Panc1 (cell line): ENCODE results near the gene LRGUK. TPM values are rescaled to one million over a fixed set of nuclear protein-coding genes. Genes with fewer than 3 reads are reported as not detected.

Experiments
- ATAC-seq: fragments of 200-7000 bp; cut with Tn5 transposase; 2 replicates; pipeline ENCODE4 v1.9.1; 2020; ENCODE audit warnings: mild to moderate bottlenecking, moderate library complexity
- BruUV-seq: library from RNA; stranded (reverse); fragments of 400-500 nt; replicated peaks from 2 replicates; lab custom pipeline; 2021; lab: Mats Ljungman, UMichigan
- CTCF ChIA-PET: fragments of 300-600 bp; sonication (Branson Sonifier 250); formaldehyde crosslinking; loops from one replicate; lab custom pipeline; 2022; ENCODE audit warnings: antibody characterized with exemption; lab: Charles Lee
- POLR2A ChIA-PET: fragments of 300-600 bp; sonication (Branson Sonifier 250); formaldehyde crosslinking; loops from one replicate; lab custom pipeline; 2022; ENCODE audit warnings: antibody characterized with exemption; lab: Charles Lee
- DNase-seq: peaks from one replicate; pipeline ENCODE4 v3.0.0-alpha.2; 2010; ENCODE audit warnings: low read depth, low spot score
- H3K27ac ChIP-seq: 2 replicates; pipeline ENCODE4 v1.5.1; 2011; ENCODE audit warnings: mild to moderate bottlenecking, low read length, inconsistent platforms
- H3K27me3 ChIP-seq: fragments of 200-500 bp; sonication (Bioruptor generic); 2 replicates; pipeline ENCODE4 v1.6.0; 2014; ENCODE audit warnings: low read length, inconsistent platforms; ENCODE audit not compliant: control insufficient read depth, insufficient read depth
- H3K36me3 ChIP-seq: fragments of 200-500 bp; sonication (Bioruptor generic); 2 replicates; pipeline ENCODE4 v1.5.1; 2014; ENCODE audit warnings: inconsistent platforms, mild to moderate bottlenecking, low read length, moderate library complexity; ENCODE audit not compliant: control insufficient read depth, insufficient read depth
- H3K4me1 ChIP-seq: 2 replicates; pipeline ENCODE4 v1.5.1; 2011; ENCODE audit warnings: inconsistent platforms, mild to moderate bottlenecking, low read length, moderate library complexity; ENCODE audit not compliant: control insufficient read depth, insufficient read depth
- H3K4me3 ChIP-seq, 2 experiments: 2 replicates each; pipeline ENCODE4 v1.5.1; 2011 to 2012; ENCODE audit warnings: low read depth in 2 of 2, low read length in 2 of 2, mild to moderate bottlenecking in 2 of 2, inconsistent platforms in 1 of 2, moderate library complexity in 1 of 2
- H3K9me3 ChIP-seq: fragments of 200-500 bp; sonication (Bioruptor generic); 2 replicates; pipeline ENCODE4 v1.5.1; 2014; ENCODE audit warnings: low read depth, mild to moderate bottlenecking, inconsistent platforms, low read length, moderate library complexity; ENCODE audit not compliant: control insufficient read depth, insufficient read depth
- POLR2AphosphoS5 ChIP-seq: IDR thresholded peaks from 2 replicates; pipeline ENCODE4 v1.6.1; 2012; ENCODE audit warnings: mild to moderate bottlenecking, low read depth, low read length, moderate library complexity
- SIN3A ChIP-seq: IDR thresholded peaks from 2 replicates; pipeline ENCODE4 v1.6.1; 2012; ENCODE audit warnings: low read depth, mild to moderate bottlenecking, low read length, moderate library complexity, borderline replicate concordance; ENCODE audit not compliant: insufficient read depth
- TCF7L2 ChIP-seq: IDR thresholded peaks from 2 replicates; pipeline ENCODE4 v1.6.1; 2011; ENCODE audit warnings: mild to moderate bottlenecking, low read depth, low read length, inconsistent platforms
- in situ Hi-C: cut with HindIII; loops from 2 replicates; pipeline ENCODE4 v1.10.0; 2016; ENCODE audit warnings: low sequenced_read_pairs, low pct_unique_long_range_greater_than_20kb
- intact Hi-C: fragments of 100-400 bp; cut with micrococcal nuclease; formaldehyde crosslinking; loops from one replicate; pipeline ENCODE4 v1.10.0; 2022; ENCODE audit not compliant: unreplicated experiment
- total RNA-seq: library from RNA; stranded (reverse); gene quantifications from one replicate; pipeline ENCODE4 v1.2.1, GENCODE V29; 2021; ENCODE audit not compliant: unreplicated experiment
- TF ChIP-seq, protein P1 (sequence below), 2 experiments: IDR thresholded peaks; 2 replicates each; pipeline ENCODE4 v1.6.1; 2011 to 2012; ENCODE audit warnings: low read depth in 2 of 2, control low read depth in 1 of 2, low read length in 1 of 2, mild to moderate bottlenecking in 1 of 2, moderate library complexity in 1 of 2; ENCODE audit not compliant: insufficient read depth in 1 of 2
- TF ChIP-seq, protein P2 (sequence below): fragments of 450-650 bp; IDR thresholded peaks from 2 replicates; pipeline ENCODE4 v1.5.1; 2017; ENCODE audit warnings: mild to moderate bottlenecking

Gene LRGUK
- total RNA-seq, 1 experiment from 2014 or later: 0.23 TPM

DNA sequence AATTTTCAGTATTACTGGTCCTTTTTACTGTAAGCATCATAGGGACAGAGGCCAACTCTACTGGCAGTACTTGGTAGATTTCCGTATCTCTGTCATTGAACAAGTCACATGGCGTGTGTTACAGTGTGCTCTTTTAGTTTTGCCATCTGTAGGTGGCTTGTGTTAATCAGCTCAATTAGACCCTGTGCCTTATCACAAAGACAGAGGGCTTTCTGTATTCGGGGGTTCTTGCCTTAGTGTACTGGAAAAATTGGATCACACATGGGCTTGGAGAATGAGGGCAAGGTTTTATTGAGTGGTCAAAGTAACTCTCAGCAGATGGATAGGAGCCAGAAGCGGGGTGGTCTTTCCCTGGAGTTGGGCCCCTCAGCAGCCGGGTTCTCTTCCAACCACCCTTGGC, 21.3 kb upstream of the LRGUK start:
- in situ Hi-C loops: no loop called here
- no peak overlapping the region for H3K4me3 ChIP-seq
- no peak for ATAC-seq

DNA sequence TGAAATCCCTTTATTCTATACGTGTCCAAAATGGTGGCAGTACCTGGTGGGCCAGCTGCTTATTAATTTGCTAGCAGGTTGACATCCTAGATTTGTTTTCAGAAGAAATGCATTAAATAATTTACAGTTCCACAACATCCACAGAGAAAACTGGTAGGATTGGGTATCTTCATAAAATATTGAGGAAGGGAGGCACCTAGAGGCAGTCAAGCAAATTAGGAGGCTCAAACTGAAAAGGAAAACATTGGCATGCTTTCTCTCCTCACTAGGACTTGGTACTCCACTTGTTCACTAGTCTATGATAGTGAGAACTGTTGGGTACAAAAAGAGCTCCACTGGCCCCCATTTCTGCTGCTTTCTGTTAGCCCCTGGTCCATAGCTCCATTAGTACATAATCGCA, 18.3 kb upstream of the LRGUK start:
- no peaks in the 10 kb centered on the region for H3K4me1 ChIP-seq
- DNase-seq: no peak
- no peaks in the 10 kb centered on the region for H3K36me3 ChIP-seq
- TF ChIP-seq, protein P1, sequence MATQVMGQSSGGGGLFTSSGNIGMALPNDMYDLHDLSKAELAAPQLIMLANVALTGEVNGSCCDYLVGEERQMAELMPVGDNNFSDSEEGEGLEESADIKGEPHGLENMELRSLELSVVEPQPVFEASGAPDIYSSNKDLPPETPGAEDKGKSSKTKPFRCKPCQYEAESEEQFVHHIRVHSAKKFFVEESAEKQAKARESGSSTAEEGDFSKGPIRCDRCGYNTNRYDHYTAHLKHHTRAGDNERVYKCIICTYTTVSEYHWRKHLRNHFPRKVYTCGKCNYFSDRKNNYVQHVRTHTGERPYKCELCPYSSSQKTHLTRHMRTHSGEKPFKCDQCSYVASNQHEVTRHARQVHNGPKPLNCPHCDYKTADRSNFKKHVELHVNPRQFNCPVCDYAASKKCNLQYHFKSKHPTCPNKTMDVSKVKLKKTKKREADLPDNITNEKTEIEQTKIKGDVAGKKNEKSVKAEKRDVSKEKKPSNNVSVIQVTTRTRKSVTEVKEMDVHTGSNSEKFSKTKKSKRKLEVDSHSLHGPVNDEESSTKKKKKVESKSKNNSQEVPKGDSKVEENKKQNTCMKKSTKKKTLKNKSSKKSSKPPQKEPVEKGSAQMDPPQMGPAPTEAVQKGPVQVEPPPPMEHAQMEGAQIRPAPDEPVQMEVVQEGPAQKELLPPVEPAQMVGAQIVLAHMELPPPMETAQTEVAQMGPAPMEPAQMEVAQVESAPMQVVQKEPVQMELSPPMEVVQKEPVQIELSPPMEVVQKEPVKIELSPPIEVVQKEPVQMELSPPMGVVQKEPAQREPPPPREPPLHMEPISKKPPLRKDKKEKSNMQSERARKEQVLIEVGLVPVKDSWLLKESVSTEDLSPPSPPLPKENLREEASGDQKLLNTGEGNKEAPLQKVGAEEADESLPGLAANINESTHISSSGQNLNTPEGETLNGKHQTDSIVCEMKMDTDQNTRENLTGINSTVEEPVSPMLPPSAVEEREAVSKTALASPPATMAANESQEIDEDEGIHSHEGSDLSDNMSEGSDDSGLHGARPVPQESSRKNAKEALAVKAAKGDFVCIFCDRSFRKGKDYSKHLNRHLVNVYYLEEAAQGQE (IDR thresholded peaks at IDR 0.05; ENCODE audit: insufficient read depth in 1 of 2, low read depth in 2 of 2, low read length in 1 of 2): no peak
- TF ChIP-seq POLR2AphosphoS5 (no peak), SIN3A (no peak), TCF7L2 (no peak)
- TF ChIP-seq, protein P2, sequence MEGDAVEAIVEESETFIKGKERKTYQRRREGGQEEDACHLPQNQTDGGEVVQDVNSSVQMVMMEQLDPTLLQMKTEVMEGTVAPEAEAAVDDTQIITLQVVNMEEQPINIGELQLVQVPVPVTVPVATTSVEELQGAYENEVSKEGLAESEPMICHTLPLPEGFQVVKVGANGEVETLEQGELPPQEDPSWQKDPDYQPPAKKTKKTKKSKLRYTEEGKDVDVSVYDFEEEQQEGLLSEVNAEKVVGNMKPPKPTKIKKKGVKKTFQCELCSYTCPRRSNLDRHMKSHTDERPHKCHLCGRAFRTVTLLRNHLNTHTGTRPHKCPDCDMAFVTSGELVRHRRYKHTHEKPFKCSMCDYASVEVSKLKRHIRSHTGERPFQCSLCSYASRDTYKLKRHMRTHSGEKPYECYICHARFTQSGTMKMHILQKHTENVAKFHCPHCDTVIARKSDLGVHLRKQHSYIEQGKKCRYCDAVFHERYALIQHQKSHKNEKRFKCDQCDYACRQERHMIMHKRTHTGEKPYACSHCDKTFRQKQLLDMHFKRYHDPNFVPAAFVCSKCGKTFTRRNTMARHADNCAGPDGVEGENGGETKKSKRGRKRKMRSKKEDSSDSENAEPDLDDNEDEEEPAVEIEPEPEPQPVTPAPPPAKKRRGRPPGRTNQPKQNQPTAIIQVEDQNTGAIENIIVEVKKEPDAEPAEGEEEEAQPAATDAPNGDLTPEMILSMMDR: peak; percentile 30; the same call in 1 of the 2 replicates
- H3K9me3 ChIP-seq: no peaks in the 10 kb centered on the region
- no peak overlapping the region for H3K4me3 ChIP-seq
- ATAC-seq: no peak
- no peak overlapping the region for H3K27ac ChIP-seq
- BruUV-seq: no TSS peak
- no peaks in the 10 kb centered on the region for H3K27me3 ChIP-seq
- intact Hi-C loops (no loop called here), in situ Hi-C loops (no loop called here)
- ChIA-PET POLR2A (interaction anchor here (0.6 kb wide), 1 partner anchor 40 kb away, joined by 6 read pairs; no protein-coding TSS in a partner anchor), CTCF (interaction anchor here (0.6 kb wide), 1 partner anchor 303 kb away, joined by 6 read pairs; no protein-coding TSS in a partner anchor)

More for the DNA sequence above, 21.3 kb upstream of the LRGUK start:
- Histone ChIP-seq H3K36me3 (no peaks in the 10 kb centered on the region), H3K27me3 (no peaks in the 10 kb centered on the region), H3K9me3 (no peaks in the 10 kb centered on the region), H3K27ac (no peak overlapping the region), H3K4me1 (no peaks in the 10 kb centered on the region)
- TF ChIP-seq TCF7L2: no peak
- TF ChIP-seq, protein P2: no peak
- no peak for TF ChIP-seq POLR2AphosphoS5
- TF ChIP-seq SIN3A: no peak
- TF ChIP-seq, protein P1 (IDR thresholded peaks at IDR 0.05; ENCODE audit: insufficient read depth in 1 of 2, low read depth in 2 of 2, low read length in 1 of 2): no peak
- ChIA-PET POLR2A (no interaction called here), CTCF (no interaction called here)
- DNase-seq: no peak
- BruUV-seq: no TSS peak
- intact Hi-C loops: no loop called here
